Measurements from ENCODE around the gene OOSP3.

OOSP3 gene

GRCh38 chr11:59941091-59941490, 62.5 kb downstream of the OOSP3 start:
- H3K27ac Mint-ChIP-seq = no peak overlapping the region
- no peaks in the 10 kb centered on the region for H3K36me3 Mint-ChIP-seq

GRCh38 chr11:59943997-59944714, 65.6 kb downstream of the OOSP3 start:
- H3K4me1 Mint-ChIP-seq = peaks cover 3% of the 10 kb centered on the region
- no peak for DNase-seq (ENCODE audit: low spot score in 2 of 2)
- H3K36me3 Mint-ChIP-seq = no peaks in the 10 kb centered on the region
- peaks cover 19% of the 10 kb centered on the region for H3K27me3 Mint-ChIP-seq
- H3K4me3 Mint-ChIP-seq = no peak overlapping the region
- H3K27ac Mint-ChIP-seq = no peak overlapping the region
- peaks cover 4% of the 10 kb centered on the region for H3K9me3 Mint-ChIP-seq
- ATAC-seq (ENCODE audit: low read depth) = no peak

More at GRCh38 chr11:59941091-59941490, 62.5 kb downstream of the OOSP3 start:
- Mint-ChIP-seq H3K9me3 (peaks cover 4% of the 10 kb centered on the region), H3K4me3 (no peak overlapping the region), H3K27me3 (peaks cover 10% of the 10 kb centered on the region), H3K4me1 (peaks cover 3% of the 10 kb centered on the region)
- no peak for DNase-seq (ENCODE audit: low spot score in 2 of 2)
- no peak for ATAC-seq (ENCODE audit: low read depth)

- Mint-ChIP-seq H3K36me3 (no peaks in the 10 kb centered on the region), H3K4me1 (no peaks in the 10 kb centered on the region)
- no peak for ATAC-seq (ENCODE audit: low read depth)
Observed at GRCh38 chr11:59944720-59945119, 66.1 kb downstream of the OOSP3 start.

More at GRCh38 chr11:59944720-59945119, 66.1 kb downstream of the OOSP3 start:
- Mint-ChIP-seq H3K27ac (no peak overlapping the region), H3K9me3 (peaks cover 1% of the 10 kb centered on the region), H3K4me3 (no peak overlapping the region), H3K27me3 (peaks cover 21% of the 10 kb centered on the region)
- DNase-seq (ENCODE audit: low spot score in 2 of 2) = no peak

All from memory B cell (primary cell).